Heart left ventricle (tissue), 16 donors: Measurements from ENCODE around the gene TSSC4. TPM values are rescaled to one million over a fixed set of nuclear protein-coding genes. Genes with fewer than 3 reads are reported as not detected.
A peak's percentile ranks its signal among the peaks of the same experiment; 100 is the strongest.

ENCODE experiments used
- ATAC-seq, 4 donors: fragments of 200-7000 bp; cut with Tn5 transposase; one replicate each; pipeline ENCODE4 v1.9.1; 2020 to 2022; ENCODE audit warnings: moderate library complexity in 4 of 4, mild to moderate bottlenecking in 3 of 4, moderate number of reproducible peaks in 1 of 4
- DNase-seq, 5 donors: peaks; one replicate each; pipeline ENCODE4 v3.0.0-alpha.2; 2020
- H3K27ac ChIP-seq, 12 donors: fragments of 200-600 bp; sonication (generic) in 4 of 12; one replicate each; pipeline versions ENCODE4 v1.5.0 to v1.8.0; 2016 to 2022; ENCODE audit warnings: mild to moderate bottlenecking in 2 of 12
- H3K27me3 ChIP-seq, 9 donors: fragments of 200-600 bp; sonication (generic) in 2 of 9; one replicate each; pipeline versions ENCODE4 v1.5.1 to v1.8.0; 2016 to 2022; ENCODE audit warnings: mild to moderate bottlenecking in 3 of 9
- H3K36me3 ChIP-seq, 9 donors: fragments of 200-600 bp; sonication (generic) in 2 of 9; one replicate each; pipeline versions ENCODE4 v1.5.0 to v1.8.0; 2018 to 2022; ENCODE audit warnings: mild to moderate bottlenecking in 2 of 9
- H3K4me1 ChIP-seq, 12 donors: fragments of 200-600 bp; sonication (generic) in 4 of 12; one replicate each; pipeline versions ENCODE4 v1.5.0 to v1.8.0; 2016 to 2022; ENCODE audit warnings: mild to moderate bottlenecking in 3 of 12
- H3K4me3 ChIP-seq, 12 donors: fragments of 200-600 bp; sonication (generic) in 4 of 12; one replicate each; pipeline versions ENCODE4 v1.5.0 to v1.8.0; 2017 to 2022; ENCODE audit warnings: mild to moderate bottlenecking in 9 of 12, moderate library complexity in 4 of 12
- H3K9me3 ChIP-seq, 12 donors: fragments of 200-600 bp; sonication (generic) in 4 of 12; one replicate each; pipeline versions ENCODE4 v1.5.0 to v1.8.0; 2016 to 2022; ENCODE audit warnings: mild to moderate bottlenecking in 1 of 12
- POLR2A ChIP-seq, 2 donors: fragments of 450-650 bp; IDR thresholded peaks; one replicate each; pipeline ENCODE4 v1.6.1; 2017; ENCODE audit warnings: antibody characterized with exemption in 2 of 2, mild to moderate bottlenecking in 2 of 2, moderate library complexity in 2 of 2
- WGBS, 4 donors: extraction: QIAGEN DNeasy Blood & Tissue Kit in 2 of 4; methylation state at CpG; one replicate each; pipeline versions ENCODE4 v1.1.5 to v1.1.7; 2013 to 2018; 5-methylcytosine and 5-hydroxymethylcytosine counted together
- intact Hi-C, 10 donors: fragments of 100-400 bp; cut with DNase I; formaldehyde crosslinking; loops; one replicate each; pipeline versions ENCODE4 v1.11.1 to v1.14.2; 2022
- polyA plus RNA-seq, 2 donors: library from polyadenylated mRNA; stranded (reverse); fragments of 200-250 nt; gene quantifications; one replicate each; pipeline ENCODE4 v1.2.3, GENCODE V29; 2013
- total RNA-seq, 9 donors: library from RNA; depleted of rRNA in 2 of 9; stranded (reverse); fragments of >200 nt in 2 of 9; fragmentation: NEBNext Ultra II Directional in 3 of 9; extraction: Animal tissue kit (Norgen Biotek cat#: 25700) in 3 of 9; gene quantifications; one replicate each; pipeline versions ENCODE4 v1.1.0 to v1.2.4, GENCODE V29; 2016 to 2023
- TF ChIP-seq, protein P1 (sequence below), 12 donors: fragments of 200-600 bp; sonication (generic) in 4 of 12; IDR thresholded peaks; one replicate each; pipeline versions ENCODE4 v1.5.0 to v1.8.0; 2018 to 2022; ENCODE audit warnings: antibody characterized with exemption in 12 of 12, mild to moderate bottlenecking in 5 of 12
- donor health status: ischemic (EF 13 %, LVEDD 7.1; RV severe dilation, severe dysfunction).
- donor health status: healthy with polysubstance abuse.
- donor health status: DM: no; HTN: yes; CAD: no.
- donor health status: DM: no; HTN: no; CAD: no.
- donor health status: ischemic (EF 25% LVEDD 6.9; RV normal size, moderate dysfunction).
- donor health status: ischemic (EF 25% LVEDD 5.7; RV mildly dilated, moderate dysfunction).
- donor health status: healthy.
- donor health status: DM: yes; HTN: yes; CAD: no.
- donor health status: ischemic (EF 35%, LVEDD 5.7; RV mildly dilated, moderate dysfunction).
- donor health status: nonischemic (EF 11% LVEDD 7.7; RV severe dilation, severe dysfunction).
- donor health status: DM: yes; HTN: yes; CAD: no.
- donor health status: PGD.
- donor health status: ischemic (EF 29% LVEDD 5.4; RV normal size, mild dysfunction).
- donor health status: nonischemic (EF 23%, LVEDD 6.1; RV moderate dilation, normal function).

TSSC4 gene
- total and polyA plus RNA-seq, 11 donors: 23.4 to 75.9 (median 37.2) TPM

- WGBS, 4 donors: 48 to 60% (median 55%) methylated on average over 8 of the region's 8 CpGs
- no peak for TF ChIP-seq POLR2A (IDR thresholded peaks at IDR 0.05)
- TF ChIP-seq, protein P1, sequence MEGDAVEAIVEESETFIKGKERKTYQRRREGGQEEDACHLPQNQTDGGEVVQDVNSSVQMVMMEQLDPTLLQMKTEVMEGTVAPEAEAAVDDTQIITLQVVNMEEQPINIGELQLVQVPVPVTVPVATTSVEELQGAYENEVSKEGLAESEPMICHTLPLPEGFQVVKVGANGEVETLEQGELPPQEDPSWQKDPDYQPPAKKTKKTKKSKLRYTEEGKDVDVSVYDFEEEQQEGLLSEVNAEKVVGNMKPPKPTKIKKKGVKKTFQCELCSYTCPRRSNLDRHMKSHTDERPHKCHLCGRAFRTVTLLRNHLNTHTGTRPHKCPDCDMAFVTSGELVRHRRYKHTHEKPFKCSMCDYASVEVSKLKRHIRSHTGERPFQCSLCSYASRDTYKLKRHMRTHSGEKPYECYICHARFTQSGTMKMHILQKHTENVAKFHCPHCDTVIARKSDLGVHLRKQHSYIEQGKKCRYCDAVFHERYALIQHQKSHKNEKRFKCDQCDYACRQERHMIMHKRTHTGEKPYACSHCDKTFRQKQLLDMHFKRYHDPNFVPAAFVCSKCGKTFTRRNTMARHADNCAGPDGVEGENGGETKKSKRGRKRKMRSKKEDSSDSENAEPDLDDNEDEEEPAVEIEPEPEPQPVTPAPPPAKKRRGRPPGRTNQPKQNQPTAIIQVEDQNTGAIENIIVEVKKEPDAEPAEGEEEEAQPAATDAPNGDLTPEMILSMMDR (IDR thresholded peaks at IDR 0.05): peak; percentile 71 to 87 (median 84)
- H3K27me3 ChIP-seq: no peaks in the 10 kb centered on the region
- H3K4me3 ChIP-seq: no peak overlapping the region
- intact Hi-C loops: loop anchor here (1.0 to 5.0 kb wide), 8 partner anchors 101 to 464 kb away; no protein-coding TSS in a partner anchor
- H3K27ac ChIP-seq: no peak overlapping the region
- ATAC-seq: peak; percentile 73 to 91 (median 78)
- H3K4me1 ChIP-seq: no peaks in the 10 kb centered on the region
- H3K9me3 ChIP-seq: no peaks in the 10 kb centered on the region
- peak; percentile 67 to 89 (median 78) for DNase-seq
- H3K36me3 ChIP-seq: no peaks in the 10 kb centered on the region
Measured at GRCh38 chr11:2428322-2428795, 27.8 kb downstream of the TSSC4 start.

DNA sequence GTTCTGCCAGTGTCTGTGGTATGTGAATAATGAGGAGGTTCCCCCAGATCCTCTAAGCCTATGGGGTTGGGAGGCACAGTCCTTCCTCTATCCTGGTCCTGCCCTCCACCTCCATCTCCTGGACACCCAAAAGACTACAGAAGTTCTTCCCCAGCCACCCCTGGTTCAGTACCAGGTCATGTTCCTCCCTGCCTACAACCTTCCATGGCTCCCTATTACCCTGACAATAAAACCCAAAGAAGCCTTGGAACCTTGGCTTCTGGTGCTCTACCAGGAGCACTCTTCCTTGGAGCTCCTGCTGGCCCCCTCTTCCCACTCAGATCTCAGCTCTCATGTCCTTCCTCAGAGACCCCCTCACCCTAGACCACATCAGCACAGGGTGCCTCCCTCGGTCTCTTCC, 30.8 kb downstream of the TSSC4 start:
- Histone ChIP-seq H3K27me3 (no peaks in the 10 kb centered on the region), H3K27ac (no peak overlapping the region), H3K9me3 (no peaks in the 10 kb centered on the region), H3K36me3 (no peaks in the 10 kb centered on the region), H3K4me1 (no peaks in the 10 kb centered on the region), H3K4me3 (no peak overlapping the region)
- TF ChIP-seq POLR2A (IDR thresholded peaks at IDR 0.05): no peak
- TF ChIP-seq, protein P1 (IDR thresholded peaks at IDR 0.05): no peak
- ATAC-seq: no peak
- intact Hi-C loops: loop anchor here in 1 of 10 donors (2.0 kb wide), 1 partner anchor 457 kb away; no protein-coding TSS in a partner anchor
- 81 to 92% (median 88%) methylated on average over 1 of the region's 1 CpG for WGBS, 4 donors
- no peak for DNase-seq

DNA sequence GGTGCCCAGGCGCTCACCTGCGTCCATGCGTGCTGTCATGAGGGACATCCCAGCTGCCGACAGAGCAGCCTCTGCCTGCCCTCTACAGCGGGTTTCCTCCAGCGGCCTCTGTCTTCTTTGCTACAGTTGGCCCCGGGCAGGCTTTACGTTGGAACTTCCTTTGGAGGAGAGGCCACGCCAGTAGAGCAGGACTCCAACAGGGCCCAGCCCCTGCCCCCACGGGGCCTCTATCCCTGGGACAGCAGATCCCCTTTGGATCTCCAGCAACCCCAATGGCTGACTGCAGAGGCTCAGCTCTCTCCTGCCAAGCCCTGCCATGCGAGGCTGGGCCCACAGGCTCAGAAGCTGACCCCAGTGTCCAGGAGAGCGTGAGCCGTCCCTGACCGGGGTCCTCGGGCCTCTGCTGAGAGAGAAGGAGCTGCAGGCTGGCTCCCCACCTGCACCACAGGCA, 31.6 kb downstream of the TSSC4 start:
- Histone ChIP-seq H3K27me3 (no peaks in the 10 kb centered on the region), H3K4me3 (no peak overlapping the region), H3K36me3 (no peaks in the 10 kb centered on the region), H3K4me1 (no peaks in the 10 kb centered on the region), H3K9me3 (no peaks in the 10 kb centered on the region), H3K27ac (no peak overlapping the region)
- intact Hi-C loops: loop anchor here in 1 of 10 donors (2.0 kb wide), 1 partner anchor 463 kb away; no protein-coding TSS in a partner anchor
- WGBS, 4 donors: 72 to 91% (median 82%) methylated on average over 7 to 15 of the region's 15 CpGs
- ATAC-seq: no peak
- peak in 2 of 5 donors; percentile 11 to 43 for DNase-seq
- TF ChIP-seq, protein P1 (IDR thresholded peaks at IDR 0.05): no peak
- no peak for TF ChIP-seq POLR2A (IDR thresholded peaks at IDR 0.05)

- Histone ChIP-seq H3K27me3 (no peaks in the 10 kb centered on the region), H3K27ac (no peak overlapping the region), H3K36me3 (no peaks in the 10 kb centered on the region), H3K4me3 (no peak overlapping the region), H3K4me1 (no peaks in the 10 kb centered on the region), H3K9me3 (no peaks in the 10 kb centered on the region)
- ATAC-seq (no peak), DNase-seq (peak in 2 of 5 donors; percentile 12 to 40)
- WGBS, 4 donors: 86 to 95% (median 90%) methylated on average over 8 to 13 of the region's 13 CpGs
- intact Hi-C loops: loop anchor here in 1 of 10 donors (2.0 kb wide), 1 partner anchor 462 kb away; no protein-coding TSS in a partner anchor
- no peak for TF ChIP-seq POLR2A (IDR thresholded peaks at IDR 0.05)
- TF ChIP-seq, protein P1 (IDR thresholded peaks at IDR 0.05): no peak
Measured at GRCh38 chr11:2432628-2433071, 32.1 kb downstream of the TSSC4 start.
